H1 (cell line): ENCODE measurements around the gene SV2B.

Experiments used
- CTCF ChIP-seq, 3 experiments: IDR thresholded peaks; 1 replicate in 2 of 3; 2 replicates in 1 of 3; pipeline versions ENCODE4 v1.5.1 to v1.6.1; 2011; ENCODE audit warnings: low read length in 3 of 3, mild to moderate bottlenecking in 3 of 3, inconsistent platforms in 2 of 3, low read depth in 1 of 3, moderate library complexity in 1 of 3; ENCODE audit not compliant: insufficient read depth in 1 of 3; ENCODE audit errors: control extremely low read depth in 1 of 3
- EP300 ChIP-seq, 2 experiments: IDR thresholded peaks; 1 replicate in 1 of 2; 2 replicates in 1 of 2; pipeline ENCODE4 v1.6.1; 2011 to 2012; ENCODE audit warnings: low read depth in 2 of 2, low read length in 2 of 2, mild to moderate bottlenecking in 2 of 2, borderline replicate concordance in 1 of 2, inconsistent platforms in 1 of 2, moderate library complexity in 1 of 2
- EZH2 ChIP-seq: fragments of 200-600 bp; sonication (generic); IDR thresholded peaks from 2 replicates; pipeline ENCODE4 v1.7.1; 2012; ENCODE audit warnings: low read depth, mild to moderate bottlenecking, moderate library complexity, low read length, inconsistent platforms; ENCODE audit not compliant: severe bottlenecking
- SIN3A ChIP-seq, 2 experiments: IDR thresholded peaks in 1 of 2; conservative IDR thresholded peaks in 1 of 2; 2 replicates each; pipeline ENCODE4 v1.6.1; 2011 to 2012; ENCODE audit warnings: low read length in 2 of 2, improper control_type of control experiment in 1 of 2, low read depth in 1 of 2, mild to moderate bottlenecking in 1 of 2

GRCh38 chr15:91227766-91228165 lies 127.7 kb downstream of the SV2B start:
- no peak for TF ChIP-seq SIN3A (conservative IDR thresholded peaks at IDR 0.05 in 1 of 2, IDR thresholded peaks at IDR 0.05 in 1 of 2; ENCODE audit: low read depth in 1 of 2, low read length in 2 of 2)
- no peak for TF ChIP-seq CTCF (IDR thresholded peaks at IDR 0.05; ENCODE audit: control extremely low read depth in 1 of 3, insufficient read depth in 1 of 3, low read depth in 1 of 3, low read length in 3 of 3)
- no peak for TF ChIP-seq EP300 (IDR thresholded peaks at IDR 0.05; ENCODE audit: borderline replicate concordance in 1 of 2, low read depth in 2 of 2, low read length in 2 of 2)
- TF ChIP-seq EZH2: no peak
